ENCODE measurements around the gene N4BP2.

N4BP2 gene

GRCh38 chr4:40152637-40153036 lies 96.0 kb downstream of the N4BP2 start:
- DNase-seq (ENCODE audit: low spot score) = no peak

GRCh38 chr4:40157436-40157835 lies 100.8 kb downstream of the N4BP2 start:
- no peak for DNase-seq (ENCODE audit: low spot score)

- DNase-seq (ENCODE audit: low spot score) = no peak
Observed at GRCh38 chr4:40160258-40160657, 103.6 kb downstream of the N4BP2 start.

GRCh38 chr4:40164459-40164858 lies 107.8 kb downstream of the N4BP2 start:
- DNase-seq (ENCODE audit: low spot score) = no peak

DNA sequence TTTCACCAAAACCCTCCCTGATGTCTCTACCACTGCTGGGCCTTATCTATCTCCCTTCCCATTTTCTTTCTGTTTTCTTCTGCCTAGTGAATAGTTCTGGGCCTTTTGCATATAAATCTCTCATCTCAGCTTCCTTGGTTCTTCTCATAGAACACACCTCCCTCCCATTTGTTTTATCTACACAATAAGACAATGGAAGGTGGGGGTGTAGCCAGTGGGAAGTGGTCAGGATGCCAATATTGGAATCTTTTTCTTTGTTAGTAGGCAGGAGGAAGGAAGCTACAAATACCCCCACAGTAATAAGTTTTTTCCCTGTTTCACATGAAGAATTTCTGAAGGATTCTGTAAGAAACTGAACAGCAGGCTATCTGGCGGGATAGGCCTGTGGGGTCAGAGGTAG lies 109.3 kb downstream of the N4BP2 start:
- no peak for DNase-seq (ENCODE audit: low spot score)

GRCh38 chr4:40168070-40168469 lies 111.4 kb downstream of the N4BP2 start:
- DNase-seq (ENCODE audit: low spot score) = no peak

- no peak for DNase-seq (ENCODE audit: low spot score)
Observed at GRCh38 chr4:40170588-40170987, 113.9 kb downstream of the N4BP2 start.

GRCh38 chr4:40173470-40173875 lies 116.8 kb downstream of the N4BP2 start:
- no peak for DNase-seq (ENCODE audit: low spot score)

- no peak for DNase-seq (ENCODE audit: low spot score)
Observed at GRCh38 chr4:40176602-40177001, 120.0 kb downstream of the N4BP2 start.

DNA sequence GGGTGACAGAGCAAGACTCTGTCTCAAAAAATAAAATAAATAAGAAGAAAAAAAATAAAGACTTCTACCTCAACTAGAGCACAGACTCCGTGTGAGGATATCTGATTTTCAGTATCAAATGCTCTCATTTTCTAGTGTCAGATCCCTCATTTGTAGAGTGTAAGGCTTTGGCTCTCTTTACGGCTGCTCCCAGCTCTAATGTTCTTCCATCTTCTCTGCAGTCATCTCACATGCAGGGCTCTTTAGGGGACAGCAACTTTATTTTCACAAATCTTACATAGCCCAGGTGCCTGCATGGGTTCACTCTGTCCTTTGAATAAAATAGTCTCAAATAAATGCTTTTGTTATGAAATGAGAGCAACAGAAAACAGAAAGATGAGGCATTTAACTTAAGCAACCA lies 120.9 kb downstream of the N4BP2 start:
- no peak for DNase-seq (ENCODE audit: low spot score)

- DNase-seq (ENCODE audit: low spot score) = no peak
Observed at GRCh38 chr4:40178672-40179071, 122.0 kb downstream of the N4BP2 start.

DNA sequence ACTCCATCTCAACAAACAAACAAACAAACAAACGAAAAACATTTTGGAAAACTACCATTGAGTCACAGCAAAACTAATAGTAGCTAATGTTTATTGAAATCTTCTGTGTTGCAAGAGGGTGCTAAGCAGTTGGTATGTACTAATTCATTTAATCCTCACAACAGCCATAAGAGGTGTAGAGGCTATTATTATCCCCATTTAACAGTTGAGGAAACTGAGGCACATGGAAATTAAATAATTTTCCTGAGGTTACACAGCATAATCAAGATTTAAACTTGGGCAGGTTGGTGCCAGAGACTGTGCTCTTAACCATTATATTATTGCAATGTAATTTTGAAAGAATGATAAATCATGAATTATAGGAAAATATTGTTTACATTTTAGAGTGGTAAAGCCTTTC lies 122.7 kb downstream of the N4BP2 start:
- no peak for DNase-seq (ENCODE audit: low spot score)

DNA sequence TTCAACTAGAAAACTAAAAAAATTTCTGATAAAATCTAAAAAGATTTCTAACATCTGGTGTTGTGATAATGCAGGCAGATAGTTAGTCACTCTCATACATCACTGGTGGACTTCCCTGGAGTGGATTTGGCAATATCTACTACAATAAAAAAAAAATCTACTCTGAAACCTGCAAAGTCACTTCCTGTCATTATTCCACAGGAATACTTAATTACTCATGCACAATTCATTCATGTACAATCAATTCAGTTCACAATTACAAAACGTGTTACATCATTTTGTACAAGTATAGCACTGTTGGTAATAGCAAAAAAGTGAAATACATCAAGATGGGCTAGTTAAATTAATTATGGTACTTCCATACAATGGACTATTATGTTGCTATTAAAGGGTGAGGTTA lies 123.7 kb downstream of the N4BP2 start:
- DNase-seq (ENCODE audit: low spot score) = no peak

DNA sequence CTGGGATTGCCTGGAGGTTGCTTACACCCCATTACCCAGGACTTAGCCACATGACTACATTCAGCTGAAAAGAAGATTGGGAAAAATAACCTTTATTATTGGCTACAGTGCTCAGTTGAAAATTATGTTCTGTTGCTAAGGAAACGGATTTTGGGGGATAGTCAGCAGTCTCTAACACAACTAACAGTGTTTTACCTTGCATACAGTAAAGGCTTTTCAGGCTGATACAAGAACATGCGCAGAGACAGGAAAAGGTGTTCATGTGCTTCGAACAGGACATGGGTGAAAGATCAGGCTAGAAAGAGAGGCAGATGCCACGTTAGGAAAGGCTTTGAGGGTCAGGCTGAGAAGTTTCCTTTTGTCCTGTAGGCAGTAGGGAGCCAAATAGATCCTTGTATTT lies 125.4 kb downstream of the N4BP2 start:
- no peak for DNase-seq (ENCODE audit: low spot score)

DNA sequence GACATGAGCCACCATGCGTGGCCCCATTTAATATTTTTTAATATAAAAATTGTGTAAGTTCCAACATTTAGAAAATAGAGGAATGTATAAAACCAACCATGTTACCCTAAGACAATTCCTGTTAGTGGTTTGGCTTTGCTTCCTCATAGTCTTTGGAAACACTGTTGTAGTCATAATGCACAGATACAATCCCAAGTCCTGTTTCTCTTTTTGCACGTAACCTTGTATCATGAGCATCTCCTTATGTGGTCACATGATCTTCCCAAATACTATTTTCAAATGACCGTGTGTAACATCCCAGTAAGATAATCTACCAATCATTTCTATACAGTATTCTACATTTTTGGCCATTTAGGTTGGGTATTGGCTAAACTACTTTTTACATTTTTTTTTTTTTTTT lies 126.3 kb downstream of the N4BP2 start:
- no peak for DNase-seq (ENCODE audit: low spot score)

DNA sequence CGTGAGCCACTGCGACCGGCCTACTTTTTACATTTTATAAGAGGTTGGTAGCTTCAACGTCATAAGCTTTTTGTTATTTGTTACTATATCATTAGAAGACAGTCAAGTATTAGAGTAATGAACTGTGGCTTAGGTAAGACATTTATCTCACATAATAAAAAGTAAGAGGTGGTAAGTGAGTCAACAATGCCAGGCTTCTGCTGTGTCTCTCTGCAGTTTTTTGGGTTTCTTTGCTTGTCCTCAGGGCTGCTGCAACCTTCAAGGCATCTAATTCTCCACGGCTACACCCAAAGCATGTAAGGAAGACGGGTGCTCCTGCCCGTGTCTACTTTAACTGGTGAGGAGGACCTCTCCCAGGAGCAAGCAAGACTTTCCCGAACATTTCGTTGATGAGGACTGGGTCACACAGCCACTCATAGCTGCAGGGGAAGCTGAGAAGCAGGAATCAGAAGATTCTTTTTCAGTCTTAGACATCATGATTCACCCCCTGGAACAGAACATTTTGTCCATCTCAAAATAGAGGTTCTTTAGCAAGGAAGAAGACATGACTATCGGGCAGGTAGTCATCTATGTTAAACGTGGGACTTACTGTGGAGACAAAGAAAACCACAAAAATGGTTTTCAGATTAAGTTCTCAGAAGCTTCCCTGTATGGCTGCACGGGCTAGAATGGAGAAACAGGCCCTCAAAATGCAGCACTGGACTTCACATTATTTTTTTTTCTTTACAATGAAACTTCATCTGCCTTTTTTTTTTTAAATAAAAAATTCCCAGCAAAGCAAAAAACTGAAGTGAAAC lies 127.2 kb downstream of the N4BP2 start:
- DNase-seq (ENCODE audit: low spot score) = no peak

GRCh38 chr4:40185830-40186664 lies 129.4 kb downstream of the N4BP2 start:
- DNase-seq (ENCODE audit: low spot score) = no peak

DNA sequence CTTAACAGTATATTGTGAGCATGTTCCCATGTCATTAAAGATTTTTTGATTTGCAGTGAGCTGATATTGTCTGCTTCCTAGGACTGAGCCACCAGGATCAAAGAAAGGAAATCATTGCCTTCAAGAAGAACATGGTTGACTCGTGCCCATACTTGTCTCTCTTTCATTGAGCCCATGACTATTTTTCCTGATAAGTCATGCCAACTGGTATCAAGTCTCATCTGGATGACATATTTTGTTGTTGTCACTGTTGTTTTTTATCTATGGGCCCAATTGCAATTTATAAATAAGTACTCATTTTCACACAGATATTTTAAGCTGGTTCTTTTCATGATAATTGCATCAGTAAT lies 130.0 kb downstream of the N4BP2 start:
- DNase-seq (ENCODE audit: low spot score) = no peak

DNA sequence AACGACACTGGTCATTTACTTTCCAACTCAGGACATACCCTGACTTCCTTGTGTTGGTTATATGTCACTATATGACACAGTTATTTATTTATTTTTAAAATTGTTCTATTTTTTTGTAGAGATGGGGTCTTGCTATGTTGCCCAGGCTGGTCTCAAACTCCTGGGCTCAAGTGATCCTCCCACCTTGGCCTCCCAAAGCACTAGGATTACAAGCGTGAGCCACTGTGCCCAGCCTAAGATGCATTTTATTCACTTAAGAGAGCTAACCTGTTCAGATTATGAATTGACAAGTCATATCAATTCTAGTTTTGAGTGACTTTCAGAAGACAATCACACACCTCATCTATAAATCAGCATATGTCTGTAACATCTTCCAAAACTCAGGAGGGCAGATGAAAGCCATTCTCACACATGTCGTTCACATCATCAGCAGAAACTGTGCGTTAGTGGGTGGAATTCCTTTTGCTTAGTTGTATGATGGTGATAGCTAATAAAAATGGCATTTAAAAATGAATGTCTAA lies 130.8 kb downstream of the N4BP2 start:
- DNase-seq (ENCODE audit: low spot score) = no peak

- DNase-seq (ENCODE audit: low spot score) = no peak
Observed at GRCh38 chr4:40190019-40190418, 133.4 kb downstream of the N4BP2 start.

GRCh38 chr4:40190465-40190864 lies 133.8 kb downstream of the N4BP2 start:
- no peak for DNase-seq (ENCODE audit: low spot score)

DNA sequence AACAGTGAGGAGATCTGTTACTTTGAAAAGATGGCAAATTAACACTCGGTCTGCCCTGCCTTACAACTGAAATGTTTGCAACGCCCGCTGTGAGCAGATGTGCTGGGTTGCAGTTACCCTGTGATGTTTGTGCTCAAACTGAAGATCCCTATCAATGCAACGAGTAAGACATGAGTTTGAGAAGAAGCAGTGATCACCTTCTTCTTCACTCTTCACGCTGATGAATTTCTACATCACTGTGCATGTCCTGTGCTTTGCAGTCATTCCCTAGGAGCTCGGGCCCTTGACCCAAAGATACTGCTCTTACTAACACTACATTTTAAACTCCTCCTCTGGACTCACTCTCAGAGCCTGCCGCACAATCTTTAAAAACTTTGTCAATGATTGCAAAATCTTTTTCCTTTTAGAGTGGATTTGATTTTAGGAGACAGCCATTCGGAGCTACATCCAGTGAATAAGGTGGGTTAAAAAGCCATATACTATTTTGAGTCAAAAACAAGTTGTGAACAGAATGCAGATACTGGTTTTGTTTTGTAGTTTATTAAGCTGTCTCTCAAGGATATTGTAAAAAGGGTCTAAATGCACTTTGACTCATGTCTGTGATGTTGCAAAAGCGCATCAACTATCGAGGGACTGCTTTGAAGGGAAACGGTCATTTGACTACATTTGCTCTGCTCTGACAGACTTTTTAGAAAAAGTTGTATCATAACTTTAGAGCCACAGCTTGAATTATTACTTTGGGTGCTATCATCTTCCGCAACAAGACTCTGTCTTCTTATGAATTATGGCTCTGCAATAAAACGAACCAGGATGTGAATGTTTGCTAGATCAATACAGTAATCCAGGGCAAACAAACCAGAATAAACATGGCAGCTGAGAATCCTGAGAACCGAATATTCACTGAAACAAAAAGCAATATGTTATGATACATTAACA lies 134.5 kb downstream of the N4BP2 start:
- DNase-seq (ENCODE audit: low spot score) = peak; percentile 40
